H1 (cell line): Measurements from ENCODE around the gene ZSCAN16. TPM values are rescaled to one million over a fixed set of nuclear protein-coding genes. Genes with fewer than 3 reads are reported as not detected.

ENCODE experiments used
- ASH2L ChIP-seq: fragments of 200-600, 300-600 bp; sonication (generic); IDR thresholded peaks from one replicate; pipeline ENCODE4 v1.7.1; 2017; ENCODE audit warnings: low read length
- ATF2 ChIP-seq: IDR thresholded peaks from 2 replicates; pipeline ENCODE4 v1.6.1; 2012; ENCODE audit warnings: low read length, inconsistent platforms
- ATF3 ChIP-seq: IDR thresholded peaks from 2 replicates; pipeline ENCODE4 v1.6.1; 2011; ENCODE audit warnings: low read depth, mild to moderate bottlenecking, low read length; ENCODE audit not compliant: insufficient read depth
- CBX5 ChIP-seq: fragments of 300-800, 300-1000 bp; sonication (generic); IDR thresholded peaks from 2 replicates; pipeline ENCODE4 v1.7.1; 2016; ENCODE audit warnings: antibody characterized with exemption, low read length, low read depth
- EGR1 ChIP-seq: IDR thresholded peaks from 2 replicates; pipeline ENCODE4 v1.6.1; 2011; ENCODE audit warnings: low read depth, low read length, borderline replicate concordance
- EP300 ChIP-seq, 2 experiments: IDR thresholded peaks; 1 replicate in 1 of 2; 2 replicates in 1 of 2; pipeline ENCODE4 v1.6.1; 2011 to 2012; ENCODE audit warnings: low read depth in 2 of 2, low read length in 2 of 2, mild to moderate bottlenecking in 2 of 2, borderline replicate concordance in 1 of 2, inconsistent platforms in 1 of 2, moderate library complexity in 1 of 2
- JUND ChIP-seq: IDR thresholded peaks from 2 replicates; pipeline ENCODE4 v1.6.1; 2011; ENCODE audit warnings: mild to moderate bottlenecking, improper control_type of control experiment, low read length
- MAX ChIP-seq: IDR thresholded peaks from 2 replicates; pipeline ENCODE4 v1.6.1; 2012; ENCODE audit warnings: inconsistent platforms
- PHF8 ChIP-seq: fragments of 200-600 bp; sonication (generic); conservative IDR thresholded peaks from 2 replicates; pipeline ENCODE4 v1.7.1; 2012; ENCODE audit warnings: low read depth, mild to moderate bottlenecking, inconsistent platforms, low read length, moderate library complexity
- POU5F1 ChIP-seq: IDR thresholded peaks from 2 replicates; pipeline ENCODE4 v1.6.1; 2011; ENCODE audit warnings: low read depth, mild to moderate bottlenecking, low read length, moderate library complexity
- RAD21 ChIP-seq, 2 experiments: IDR thresholded peaks in 1 of 2; conservative IDR thresholded peaks in 1 of 2; 2 replicates each; pipeline ENCODE4 v1.6.1; 2011; ENCODE audit warnings: low read depth in 2 of 2, low read length in 2 of 2, improper control_type of control experiment in 1 of 2, inconsistent platforms in 1 of 2, mild to moderate bottlenecking in 1 of 2, moderate library complexity in 1 of 2
- RXRA ChIP-seq: IDR thresholded peaks from 2 replicates; pipeline ENCODE4 v1.6.1; 2011; ENCODE audit warnings: low read depth, mild to moderate bottlenecking, low read length, moderate library complexity; ENCODE audit not compliant: insufficient read depth
- SAP30 ChIP-seq: fragments of 300-600 bp; sonication (generic); IDR thresholded peaks from 2 replicates; pipeline ENCODE4 v1.7.1; 2012; ENCODE audit warnings: low read length, moderate library complexity, mild to moderate bottlenecking, inconsistent platforms; ENCODE audit not compliant: insufficient read depth, insufficient replicate concordance
- SP2 ChIP-seq: IDR thresholded peaks from 2 replicates; pipeline ENCODE4 v1.6.1; 2012; ENCODE audit warnings: mild to moderate bottlenecking, low read length, inconsistent platforms
- SUZ12 ChIP-seq: fragments of 200-600 bp; sonication (generic); IDR thresholded peaks from 2 replicates; pipeline ENCODE4 v1.6.1; 2012; ENCODE audit warnings: mild to moderate bottlenecking, inconsistent platforms, low read length, moderate library complexity, mixed read lengths
- TBP ChIP-seq: IDR thresholded peaks from 2 replicates; pipeline ENCODE4 v1.6.1; 2011; ENCODE audit warnings: low read depth, low read length, improper control_type of control experiment
- TCF12 ChIP-seq: IDR thresholded peaks from 2 replicates; pipeline ENCODE4 v1.6.1; 2011; ENCODE audit warnings: low read depth, mild to moderate bottlenecking, low read length
- USF2 ChIP-seq: IDR thresholded peaks from 2 replicates; pipeline ENCODE4 v1.6.1; 2011; ENCODE audit warnings: low read length, improper control_type of control experiment
- ZNF274 ChIP-seq: IDR thresholded peaks from 2 replicates; pipeline ENCODE4 v1.7.0; 2012; ENCODE audit warnings: low read length, borderline replicate concordance; ENCODE audit errors: extremely low read depth
- polyA plus RNA-seq, 7 experiments: library from polyadenylated mRNA; depleted of rRNA in 3 of 7; stranded (reverse) in 5 of 7; unstranded in 2 of 7; fragments of >200 nt in 5 of 7; fragments of 200-250 nt in 2 of 7; gene quantifications; 1 replicate in 5 of 7; 2 replicates in 1 of 7; 4 replicates in 1 of 7; pipeline versions ENCODE4 v1.2.1 to v1.2.3, GENCODE V29; 2011 to 2013; ENCODE audit warnings: missing spikeins in 2 of 7, mixed read lengths in 2 of 7
- total RNA-seq: library from RNA; stranded (reverse); fragmentation: NEBNext Ultra II Directional; extraction: Animal tissue kit (Norgen Biotek cat#: 25700); gene quantifications from 2 replicates; pipeline ENCODE4 v1.2.1, GENCODE V29; 2021

Gene ZSCAN16
- total and polyA plus RNA-seq, 2 of the 8 experiments (the other 6 are each of a cell fraction or from before 2014, with no cell fraction given): 3.6 to 9.4 TPM

GRCh38 chr6:28080631-28081485 is 43.6 kb upstream of the ZSCAN16 start (continued):
- TF ChIP-seq ATF2 (peak; percentile 92), PHF8 (peak; percentile 50; the same call in 1 of the 2 replicates), SUZ12 (no peak), ASH2L (peak; percentile 89), SP2 (no peak), JUND (peak; percentile 84), TCF12 (peak; percentile 58; the same call in 1 of the 2 replicates), RXRA (no peak), TBP (peak; percentile 62), EGR1 (peak; percentile 61; the same call in 1 of the 2 replicates), CBX5 (no peak), MAX (peak; percentile 36; the same call in 1 of the 2 replicates), ATF3 (peak; percentile 53; the same call in 1 of the 2 replicates), ZNF274 (no peak), EP300 (IDR thresholded peaks at IDR 0.05; ENCODE audit: borderline replicate concordance in 1 of 2, low read depth in 2 of 2, low read length in 2 of 2) (peak in 1 of 2 experiments; percentile 46; a peak in 1 of 3 replicates), RAD21 (IDR thresholded peaks at IDR 0.05 in 1 of 2, conservative IDR thresholded peaks at IDR 0.05 in 1 of 2; ENCODE audit: low read depth in 2 of 2, low read length in 2 of 2) (no peak), SAP30 (peak; percentile 88), USF2 (no peak), POU5F1 (no peak)
